Muscle of leg (tissue), 11 donors: ENCODE results near the gene CRYGA. TPM values are rescaled to one million over a fixed set of nuclear protein-coding genes. Genes with fewer than 3 reads are reported as not detected.
"Not testable (repeated sequence)": the region's sequence is repeated elsewhere in the genome, so short reads cannot be mapped to it uniquely, and the experiment has no call there.

ENCODE experiments used
- DNase-seq: peaks from one replicate; pipeline ENCODE4 v3.0.0; 2013
- H3K27ac ChIP-seq: one replicate; pipeline ENCODE4 v1.5.1; 2013; ENCODE audit warnings: mild to moderate bottlenecking, low read length, control low read depth
- H3K27me3 ChIP-seq: one replicate; pipeline ENCODE4 v1.6.1; 2013; ENCODE audit warnings: low read length; ENCODE audit not compliant: control insufficient read depth, insufficient read depth
- H3K36me3 ChIP-seq: one replicate; pipeline ENCODE4 v1.6.1; 2013; ENCODE audit warnings: low read length; ENCODE audit not compliant: control insufficient read depth, insufficient read depth
- H3K4me1 ChIP-seq: one replicate; pipeline ENCODE4 v1.6.1; 2013; ENCODE audit warnings: low read length; ENCODE audit not compliant: control insufficient read depth, insufficient read depth
- H3K4me3 ChIP-seq: one replicate; pipeline ENCODE4 v1.5.1; 2013; ENCODE audit warnings: low read length, control low read depth
- H3K9me3 ChIP-seq: replicated peaks from 2 replicates; pipeline ENCODE4 v1.6.1; 2013; ENCODE audit warnings: low read depth, low read length; ENCODE audit not compliant: control insufficient read depth
- WGBS: methylation state at CpG from one replicate; pipeline ENCODE4 v1.1.5; 2013; ENCODE audit warnings: missing lambda C conversion rate; ENCODE audit not compliant: insufficient coverage; 5-methylcytosine and 5-hydroxymethylcytosine counted together
- polyA plus RNA-seq, 8 donors: library from polyadenylated mRNA; unstranded; fragments of 120-200 nt; gene quantifications; one replicate each; pipeline versions ENCODE4 v1.2.1 to v1.2.3, GENCODE V29; 2013; ENCODE audit warnings: inconsistent platforms in 1 of 8, low replicate concordance in 1 of 8; ENCODE audit not compliant: insufficient read length in 8 of 8, insufficient read depth in 1 of 8
- total RNA-seq: library from RNA; stranded (reverse); fragments of 120-200 nt; gene quantifications from one replicate; pipeline ENCODE4 v1.2.4, GENCODE V29; 2013

Gene CRYGA
- total and polyA plus RNA-seq, 9 donors = not detected

DNA sequence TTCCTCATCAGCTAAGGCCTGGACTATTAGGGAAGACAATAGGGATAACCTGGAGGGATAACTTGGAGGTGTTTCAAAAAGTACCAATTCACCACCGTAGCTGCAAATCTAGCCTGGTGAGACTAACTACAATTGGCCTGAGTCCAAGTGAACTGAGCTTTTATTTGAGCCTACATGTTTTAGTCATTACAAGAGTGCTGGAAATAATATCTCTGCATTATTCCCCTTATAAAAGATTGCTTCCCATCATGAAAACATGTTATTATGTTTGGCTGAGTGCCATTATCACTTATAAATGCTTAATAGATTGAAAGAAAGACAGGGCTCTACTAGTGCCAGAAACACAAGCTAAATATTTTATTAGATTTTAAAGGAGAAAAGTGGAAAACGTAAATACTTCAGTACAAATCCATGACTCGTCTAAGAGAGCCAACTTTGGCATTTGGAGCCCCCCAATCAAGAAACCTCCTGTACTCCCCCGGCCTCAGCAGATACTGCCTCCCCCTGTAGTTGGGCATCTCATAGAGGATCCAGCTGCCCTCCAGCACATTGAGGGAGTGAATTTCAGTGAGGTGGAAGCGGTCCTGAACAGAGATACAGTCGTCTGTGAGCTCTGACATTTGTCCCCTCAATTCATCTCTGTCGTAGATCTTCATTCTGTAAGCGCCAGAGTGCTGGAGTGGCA, 21.0 kb downstream of the CRYGA start:
- Histone ChIP-seq H3K36me3 (no peaks in the 10 kb centered on the region), H3K27me3 (peaks cover 3% of the 10 kb centered on the region), H3K27ac (no peak overlapping the region), H3K4me3 (no peak overlapping the region), H3K4me1 (peaks cover 6% of the 10 kb centered on the region), H3K9me3 (no peaks in the 10 kb centered on the region)
- DNase-seq = peak; percentile 64
- no CpG with 5 or more reads among the region's 8 CpGs for WGBS

DNA sequence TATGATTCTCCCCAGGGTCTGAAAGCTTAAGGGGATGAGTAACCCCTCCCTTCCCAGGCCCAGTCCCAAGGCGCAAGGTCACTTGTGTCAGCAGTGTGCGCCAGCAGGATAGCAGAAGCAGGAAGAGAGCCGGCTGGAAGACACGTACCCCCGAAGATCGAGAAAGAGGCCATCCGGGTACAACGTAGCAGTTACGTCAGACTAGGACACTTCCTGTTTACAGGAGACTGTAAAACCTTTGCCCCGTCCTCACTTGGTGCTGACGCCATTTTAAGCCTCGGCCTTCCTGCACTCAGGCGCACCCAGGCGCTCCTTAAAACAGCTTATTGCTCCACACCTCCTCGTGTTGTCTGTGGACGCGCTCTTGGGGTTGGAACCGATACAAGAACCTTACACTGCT, 23.9 kb downstream of the CRYGA start:
- H3K4me3 ChIP-seq = no peak overlapping the region
- 84% methylated on average over 18 of the region's 18 CpGs for WGBS
- peaks cover 6% of the 10 kb centered on the region for H3K4me1 ChIP-seq
- no peak overlapping the region for H3K27ac ChIP-seq
- H3K27me3 ChIP-seq = no peaks in the 10 kb centered on the region
- H3K9me3 ChIP-seq = no peaks in the 10 kb centered on the region
- no peaks in the 10 kb centered on the region for H3K36me3 ChIP-seq
- DNase-seq = no peak

DNA sequence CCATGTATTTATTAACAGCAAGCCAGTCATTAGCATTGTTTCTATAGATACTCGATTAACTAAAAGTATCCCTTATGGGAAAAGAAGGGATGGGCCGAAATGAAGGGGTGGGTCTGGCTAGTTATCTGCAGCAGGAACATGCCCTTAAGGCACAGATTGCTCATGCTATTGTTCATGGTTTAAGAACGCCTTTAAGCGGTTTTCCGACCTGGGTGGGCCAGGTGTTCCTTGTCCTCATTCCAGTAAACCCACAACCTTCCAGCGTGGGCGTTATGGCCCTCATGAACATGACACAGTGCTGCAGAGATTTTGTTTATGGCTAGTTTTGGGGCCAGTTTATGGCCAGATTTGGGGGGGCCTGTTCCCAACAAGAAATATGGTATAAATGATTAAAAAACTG, 25.1 kb downstream of the CRYGA start:
- DNase-seq, H3K27me3 ChIP-seq, H3K9me3 ChIP-seq, H3K27ac ChIP-seq, H3K4me3 ChIP-seq, H3K36me3 ChIP-seq, H3K4me1 ChIP-seq: not testable (repeated sequence)
- WGBS = 90% methylated on average over 4 of the region's 7 CpGs

DNA sequence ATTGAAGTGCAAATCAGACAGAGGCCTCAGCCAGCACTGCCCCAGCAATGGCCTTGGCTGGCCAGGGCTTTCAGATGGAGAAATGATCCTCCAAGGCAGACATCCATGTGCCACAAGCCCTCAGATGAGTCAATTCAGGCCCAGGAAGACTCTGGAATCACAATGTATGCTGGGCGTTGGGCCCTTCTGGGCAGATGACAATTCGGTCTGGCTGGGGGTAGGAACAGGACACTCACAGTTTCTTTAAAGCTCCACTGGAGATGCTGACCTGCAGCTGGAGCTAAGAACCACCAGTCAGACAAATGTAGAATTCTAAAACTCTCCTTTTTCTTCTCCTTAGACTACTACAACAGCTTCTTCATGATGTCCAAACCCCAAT, 26.7 kb downstream of the CRYGA start:
- H3K27me3 ChIP-seq = no peaks in the 10 kb centered on the region
- WGBS = 76% methylated on average over 2 of the region's 2 CpGs
- H3K4me3 ChIP-seq = no peak overlapping the region
- no peaks in the 10 kb centered on the region for H3K36me3 ChIP-seq
- no peak for DNase-seq
- no peaks in the 10 kb centered on the region for H3K9me3 ChIP-seq
- H3K4me1 ChIP-seq = no peaks in the 10 kb centered on the region
- no peak overlapping the region for H3K27ac ChIP-seq

DNA sequence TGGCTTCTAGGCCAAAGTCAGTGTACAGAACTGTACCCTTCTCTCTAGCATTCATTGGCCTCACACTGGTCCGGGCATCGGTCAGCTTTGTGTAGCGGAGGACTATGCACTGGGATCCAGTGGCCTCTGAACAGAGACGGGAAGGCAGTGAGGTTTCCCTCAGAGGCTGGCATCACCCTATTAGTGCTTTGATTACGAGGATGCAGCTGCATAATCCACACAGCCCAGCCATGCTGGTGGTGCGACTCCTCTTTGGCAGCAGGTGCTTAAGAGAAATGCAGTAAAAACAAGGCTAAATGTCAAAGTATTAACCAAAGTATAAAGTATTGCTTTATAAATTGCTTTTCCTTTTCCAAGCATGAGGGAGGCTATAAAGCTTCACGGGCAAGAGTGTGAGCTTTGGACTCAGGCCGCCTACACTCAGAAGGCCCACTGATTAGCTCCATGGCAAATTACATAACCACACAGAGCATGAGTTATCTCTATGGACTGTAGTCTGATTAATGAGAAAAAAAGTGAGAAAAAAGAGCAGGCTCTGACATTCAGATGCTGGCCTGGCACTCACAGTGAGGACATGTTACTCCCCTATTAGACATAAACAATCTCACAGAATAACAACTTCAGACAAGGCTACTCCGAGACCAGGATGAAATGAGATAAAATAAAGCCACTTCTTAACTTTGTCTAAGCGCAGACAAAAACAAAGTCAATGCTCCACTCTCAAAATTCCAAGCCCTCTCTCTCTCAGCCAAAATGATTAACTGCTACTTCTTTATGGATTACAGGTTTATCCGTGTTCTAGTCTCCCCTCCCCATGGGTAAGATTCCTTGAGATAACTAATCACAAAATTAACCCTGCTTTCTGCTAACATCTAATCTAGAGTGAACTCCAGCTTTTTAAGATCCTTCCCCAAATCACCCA, 27.3 kb downstream of the CRYGA start:
- WGBS = 80% methylated on average over 6 of the region's 11 CpGs
- H3K27me3 ChIP-seq = no peaks in the 10 kb centered on the region
- H3K9me3 ChIP-seq = no peaks in the 10 kb centered on the region
- H3K4me1 ChIP-seq = no peaks in the 10 kb centered on the region
- no peak overlapping the region for H3K27ac ChIP-seq
- no peak overlapping the region for H3K4me3 ChIP-seq
- no peak for DNase-seq
- H3K36me3 ChIP-seq = no peaks in the 10 kb centered on the region

DNA sequence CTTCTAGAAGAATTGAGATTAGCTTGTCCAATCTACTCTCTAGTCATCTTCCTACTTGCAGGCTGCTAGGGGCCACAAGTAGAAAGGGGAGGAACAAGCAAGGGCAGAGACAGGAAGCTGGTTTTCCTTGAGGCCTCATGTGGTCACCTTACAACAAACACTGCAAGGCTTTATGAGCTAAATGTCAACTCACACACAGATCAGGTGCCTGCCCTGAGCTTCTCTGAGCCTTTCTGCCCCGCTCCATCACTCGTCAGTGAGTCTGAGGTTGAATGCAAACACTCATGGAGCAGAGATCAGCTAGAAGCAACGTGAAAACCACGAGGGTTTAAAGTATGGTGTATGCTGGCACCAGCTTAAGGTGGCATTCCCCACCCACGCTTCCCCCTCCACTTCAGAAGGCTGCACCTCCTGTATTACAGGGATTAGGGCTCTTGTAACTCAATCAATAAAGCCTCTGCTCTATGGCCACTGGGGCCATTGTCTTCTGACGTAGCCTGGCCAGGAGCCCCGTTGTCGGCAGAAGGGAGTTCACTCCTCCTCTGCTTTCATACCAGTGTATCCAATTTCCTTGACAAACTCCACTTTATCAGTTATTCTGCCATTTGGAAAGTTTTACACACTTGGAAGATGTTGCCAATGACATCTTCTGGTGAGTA, 28.3 kb downstream of the CRYGA start:
- Histone ChIP-seq H3K4me1 (no peaks in the 10 kb centered on the region), H3K9me3 (no peaks in the 10 kb centered on the region), H3K27me3 (no peaks in the 10 kb centered on the region), H3K4me3 (no peak overlapping the region), H3K36me3 (no peaks in the 10 kb centered on the region), H3K27ac (no peak overlapping the region)
- DNase-seq = no peak
- 57% methylated on average over 6 of the region's 8 CpGs for WGBS

DNA sequence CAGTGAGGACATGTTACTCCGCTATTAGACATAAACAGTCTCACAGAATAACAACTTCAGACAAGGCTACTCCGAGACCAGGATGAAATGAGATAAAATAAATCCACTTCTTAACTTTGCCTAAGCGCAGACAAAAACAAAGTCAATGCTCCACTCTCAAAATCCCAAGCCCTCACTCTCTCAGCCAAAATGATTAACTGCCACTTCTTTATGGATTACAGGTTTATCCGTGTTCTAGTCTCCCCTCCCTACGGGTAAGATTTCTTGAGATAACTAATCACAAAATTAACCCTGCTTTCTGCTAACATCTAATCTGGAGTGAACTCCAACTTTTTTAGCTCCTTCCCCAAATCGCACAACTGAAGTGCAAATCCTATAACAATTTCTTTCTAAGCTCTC, 32.7 kb downstream of the CRYGA start:
- no peak overlapping the region for H3K27ac ChIP-seq
- WGBS = 55% methylated on average over 4 of the region's 6 CpGs
- no peaks in the 10 kb centered on the region for H3K4me1 ChIP-seq
- no peak for DNase-seq
- H3K4me3 ChIP-seq = no peak overlapping the region
- H3K9me3 ChIP-seq = no peaks in the 10 kb centered on the region
- peaks cover 3% of the 10 kb centered on the region for H3K27me3 ChIP-seq
- no peaks in the 10 kb centered on the region for H3K36me3 ChIP-seq

DNA sequence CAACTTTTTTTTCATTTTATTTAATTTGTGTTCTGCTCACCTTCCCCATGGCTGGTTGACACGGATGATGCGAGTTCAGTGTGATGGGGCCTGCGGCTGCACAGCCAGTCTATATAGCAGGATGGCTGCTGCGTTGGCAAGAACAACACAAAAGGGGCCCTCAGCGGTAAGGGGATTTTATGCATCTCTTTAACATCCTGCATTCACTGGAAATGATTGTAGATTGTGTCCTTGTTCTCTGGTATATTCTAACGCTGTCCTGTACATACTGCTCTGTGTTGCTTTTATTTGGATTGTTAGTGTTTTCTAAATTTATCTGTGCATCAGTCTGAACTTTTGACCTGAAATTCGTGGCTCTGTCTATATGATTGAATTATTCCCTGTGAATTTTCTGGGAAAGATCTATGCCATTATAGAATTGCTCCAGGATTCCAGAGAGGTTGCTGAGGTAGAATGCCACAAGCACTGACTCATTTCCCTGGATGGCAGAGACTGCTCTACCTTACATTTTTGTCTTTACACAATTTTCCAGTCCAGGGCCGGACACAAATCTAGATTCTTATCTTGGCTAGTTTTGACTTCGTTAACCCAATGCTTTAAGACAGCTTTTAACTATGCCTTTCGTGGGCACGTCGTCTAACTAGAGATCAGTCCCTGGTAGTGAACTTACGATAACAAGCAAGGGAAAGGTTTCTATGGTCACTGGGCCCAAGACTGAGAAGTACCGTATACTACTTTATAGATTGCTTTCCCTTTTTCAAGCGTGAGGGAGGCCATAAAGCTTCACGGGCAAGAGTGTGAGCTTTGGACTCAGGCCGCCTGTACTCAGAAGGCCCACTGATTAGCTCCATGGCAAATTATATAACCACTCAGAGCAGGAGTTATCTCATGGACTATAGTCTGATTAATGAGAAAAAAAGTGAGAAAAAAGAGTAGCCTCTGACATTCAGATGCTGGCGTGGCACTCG, 33.4 kb downstream of the CRYGA start, which contains the start of gene CRYGC:
Gene CRYGC (minus strand): TSS at position 85 of the 968 bp plus-strand sequence. CDS start 36 bp downstream, at position 49.
- no peaks in the 10 kb centered on the region for H3K4me1 ChIP-seq
- peaks cover 3% of the 10 kb centered on the region for H3K27me3 ChIP-seq
- H3K27ac ChIP-seq = no peak within 1 kb of the TSS
- no peaks in the 10 kb centered on the region for H3K9me3 ChIP-seq
- no peak within 1 kb of the TSS for H3K4me3 ChIP-seq
- 58% methylated on average over 13 of the region's 19 CpGs for WGBS
- peak; percentile 5 for DNase-seq
- no peaks in the 10 kb centered on the region for H3K36me3 ChIP-seq

DNA sequence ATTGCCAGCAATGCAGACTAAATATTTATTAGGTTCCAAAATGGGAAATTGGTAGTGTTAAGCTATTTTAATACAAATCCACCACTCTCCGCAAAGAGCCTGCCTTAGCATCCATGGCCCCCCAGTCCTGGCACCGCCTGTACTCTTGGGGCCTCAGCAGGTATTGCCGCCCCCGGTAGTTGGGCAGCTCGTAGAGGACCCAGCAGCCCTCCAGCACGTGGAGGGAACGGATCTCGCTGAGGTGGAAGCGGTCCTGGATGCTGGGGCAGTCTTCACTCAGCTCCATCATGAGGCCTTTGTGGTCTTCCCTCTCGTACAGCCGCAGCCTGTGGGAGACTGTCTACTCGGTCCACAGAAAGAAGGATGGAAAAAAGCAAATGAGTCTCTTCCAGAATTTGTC, 35.3 kb downstream of the CRYGA start:
- H3K9me3 ChIP-seq = no peaks in the 10 kb centered on the region
- 86% methylated on average over 11 of the region's 12 CpGs for WGBS
- H3K4me3 ChIP-seq = no peak overlapping the region
- no peak for DNase-seq
- no peaks in the 10 kb centered on the region for H3K36me3 ChIP-seq
- H3K27ac ChIP-seq = no peak overlapping the region
- peaks cover 7% of the 10 kb centered on the region for H3K27me3 ChIP-seq
- no peaks in the 10 kb centered on the region for H3K4me1 ChIP-seq
